Placental pericyte (primary cell): ENCODE measurements around the gene TGIF2. TPM values are rescaled to one million over a fixed set of nuclear protein-coding genes. Genes with fewer than 3 reads are reported as not detected.

Source experiments
- small RNA-seq: library from RNA; depleted of rRNA; stranded (forward); fragments of <200 nt; gene quantifications from one replicate; pipeline ENCODE3, GENCODE V24; 2012; ENCODE audit warnings: low replicate concordance
- total RNA-seq: library from RNA; depleted of rRNA; stranded (reverse); fragments of >200 nt; gene quantifications from 2 replicates; pipeline ENCODE4 v1.2.3, GENCODE V29; 2012

TGIF2 gene
- 5.9 and 11.0 TPM in 2 replicates for total RNA-seq

GRCh38 chr20:36573103-36573797 lies at the start of gene TGIF2:
Gene TGIF2, plus strand, starts transcription at chr20:36573597. Its CDS starts 5,178 bp downstream, at chr20:36578775.

GRCh38 chr20:36541227-36541767 lies 32.1 kb upstream of the TGIF2 start, which contains the start of gene MYL9:
Gene MYL9, plus strand, starts transcription at chr20:36541519. Its CDS starts 3,366 bp downstream, at chr20:36544885.

GRCh38 chr20:36605399-36606157 lies 32.2 kb downstream of the TGIF2 start, which contains the start of gene RAB5IF:
Gene RAB5IF, plus strand, starts transcription at chr20:36605779. Its CDS starts 173 bp downstream, at chr20:36605952.

Small RNA genes lying within 50 kb of the gene (small RNA-seq; reads per million reads assigned to genes)
- not detected for gene RF00017

Other genes starting within 250 kb of the TGIF2 start
- gene MYL9, start 32.1 kb upstream of the TGIF2 start, total RNA-seq: 120 and 127 TPM in 2 replicates
- 73.1 and 87.8 TPM in 2 replicates for gene RAB5IF, start 32.2 kb downstream of the TGIF2 start, total RNA-seq
- not detected in 2 replicates for gene SLA2, start 72.6 kb downstream of the TGIF2 start, total RNA-seq
- gene NDRG3, start 172.5 kb downstream of the TGIF2 start, total RNA-seq: 15.1 and 25.9 TPM in 2 replicates
- gene DSN1, start 200.2 kb downstream of the TGIF2 start, total RNA-seq: 3.5 and 27.9 TPM in 2 replicates